ENCODE data around the gene TBX10. TPM values are rescaled to one million over a fixed set of nuclear protein-coding genes. Genes with fewer than 3 reads are reported as not detected.

TBX10 gene
- total and polyA plus RNA-seq, 4 donors, result 0.12 to 0.43 TPM; not detected in 2

DNA sequence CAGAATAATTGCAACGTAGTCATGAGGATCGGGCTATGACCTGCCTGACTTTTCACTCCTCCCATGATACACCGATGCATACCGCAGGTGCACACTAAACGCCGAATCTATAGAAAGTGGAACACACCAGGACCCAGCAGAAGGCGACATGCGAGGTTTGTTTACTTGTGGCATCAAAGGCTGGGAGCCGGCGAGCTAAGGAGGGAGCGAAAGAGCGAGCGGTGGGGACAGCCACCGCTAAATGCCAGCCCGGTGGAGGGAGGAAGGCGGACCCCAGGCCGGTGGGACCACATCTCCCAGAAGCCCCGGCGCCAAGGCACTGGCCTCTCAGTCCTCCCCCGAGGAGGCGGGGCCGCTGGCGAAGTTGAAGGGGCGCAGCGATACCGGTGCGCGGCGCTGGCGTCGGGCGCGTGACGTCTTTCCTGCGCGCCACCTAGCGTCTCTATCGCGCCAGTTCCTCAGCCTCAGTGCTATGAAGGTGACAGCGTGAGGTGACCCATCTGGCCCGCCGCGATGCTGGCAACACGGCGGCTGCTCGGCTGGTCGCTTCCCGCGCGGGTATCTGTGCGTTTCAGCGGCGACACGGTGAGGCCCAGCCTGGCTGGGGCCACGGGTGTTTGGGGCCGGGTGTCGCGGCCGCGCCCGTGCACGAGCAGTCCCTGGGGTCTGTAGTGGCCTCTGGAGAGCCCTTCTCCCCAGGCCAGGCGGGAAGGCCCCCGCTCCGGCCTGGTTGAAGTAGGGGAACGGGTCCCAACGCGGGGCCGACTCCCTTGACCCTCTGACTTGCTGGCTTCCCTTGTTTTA is 32.9 kb downstream of the TBX10 start, which contains the start of gene NDUFV1 (continued):
- TF ChIP-seq REST (IDR thresholded peaks at IDR 0.05) (peak; percentile 67), TAF1 (conservative IDR thresholded peaks at IDR 0.05) (no peak)

- no peak overlapping the region for H3K27ac ChIP-seq (ENCODE audit: low read depth in 1 of 2, low read length in 2 of 2)
- H3K9me3 ChIP-seq (ENCODE audit: control insufficient read depth in 4 of 4, low read length in 3 of 4), result no peaks in the 10 kb centered on the region
- TF ChIP-seq FOXA1 (IDR thresholded peaks at IDR 0.05) (no peak), RXRA (IDR thresholded peaks at IDR 0.05) (no peak), ATF3 (IDR thresholded peaks at IDR 0.05) (no peak), FOXA2 (IDR thresholded peaks at IDR 0.05) (no peak), HNF4G (IDR thresholded peaks at IDR 0.05) (no peak), YY1 (IDR thresholded peaks at IDR 0.05) (no peak), SP1 (IDR thresholded peaks at IDR 0.05) (no peak), NR2F2 (IDR thresholded peaks at IDR 0.05) (no peak), HNF4A (conservative IDR thresholded peaks at IDR 0.05) (no peak), REST (IDR thresholded peaks at IDR 0.05) (no peak), JUND (IDR thresholded peaks at IDR 0.05) (no peak), TAF1 (conservative IDR thresholded peaks at IDR 0.05) (no peak), EGR1 (IDR thresholded peaks at IDR 0.05; ENCODE audit: low read depth in 2 of 2) (no peak), RAD21 (IDR thresholded peaks at IDR 0.05) (no peak)
- TF ChIP-seq, protein P1, sequence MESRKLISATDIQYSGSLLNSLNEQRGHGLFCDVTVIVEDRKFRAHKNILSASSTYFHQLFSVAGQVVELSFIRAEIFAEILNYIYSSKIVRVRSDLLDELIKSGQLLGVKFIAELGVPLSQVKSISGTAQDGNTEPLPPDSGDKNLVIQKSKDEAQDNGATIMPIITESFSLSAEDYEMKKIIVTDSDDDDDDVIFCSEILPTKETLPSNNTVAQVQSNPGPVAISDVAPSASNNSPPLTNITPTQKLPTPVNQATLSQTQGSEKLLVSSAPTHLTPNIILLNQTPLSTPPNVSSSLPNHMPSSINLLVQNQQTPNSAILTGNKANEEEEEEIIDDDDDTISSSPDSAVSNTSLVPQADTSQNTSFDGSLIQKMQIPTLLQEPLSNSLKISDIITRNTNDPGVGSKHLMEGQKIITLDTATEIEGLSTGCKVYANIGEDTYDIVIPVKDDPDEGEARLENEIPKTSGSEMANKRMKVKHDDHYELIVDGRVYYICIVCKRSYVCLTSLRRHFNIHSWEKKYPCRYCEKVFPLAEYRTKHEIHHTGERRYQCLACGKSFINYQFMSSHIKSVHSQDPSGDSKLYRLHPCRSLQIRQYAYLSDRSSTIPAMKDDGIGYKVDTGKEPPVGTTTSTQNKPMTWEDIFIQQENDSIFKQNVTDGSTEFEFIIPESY (IDR thresholded peaks at IDR 0.05), result no peak
- TF ChIP-seq, protein P2, sequence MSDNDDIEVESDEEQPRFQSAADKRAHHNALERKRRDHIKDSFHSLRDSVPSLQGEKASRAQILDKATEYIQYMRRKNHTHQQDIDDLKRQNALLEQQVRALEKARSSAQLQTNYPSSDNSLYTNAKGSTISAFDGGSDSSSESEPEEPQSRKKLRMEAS (IDR thresholded peaks at IDR 0.05), result no peak
- TF ChIP-seq, protein P3, sequence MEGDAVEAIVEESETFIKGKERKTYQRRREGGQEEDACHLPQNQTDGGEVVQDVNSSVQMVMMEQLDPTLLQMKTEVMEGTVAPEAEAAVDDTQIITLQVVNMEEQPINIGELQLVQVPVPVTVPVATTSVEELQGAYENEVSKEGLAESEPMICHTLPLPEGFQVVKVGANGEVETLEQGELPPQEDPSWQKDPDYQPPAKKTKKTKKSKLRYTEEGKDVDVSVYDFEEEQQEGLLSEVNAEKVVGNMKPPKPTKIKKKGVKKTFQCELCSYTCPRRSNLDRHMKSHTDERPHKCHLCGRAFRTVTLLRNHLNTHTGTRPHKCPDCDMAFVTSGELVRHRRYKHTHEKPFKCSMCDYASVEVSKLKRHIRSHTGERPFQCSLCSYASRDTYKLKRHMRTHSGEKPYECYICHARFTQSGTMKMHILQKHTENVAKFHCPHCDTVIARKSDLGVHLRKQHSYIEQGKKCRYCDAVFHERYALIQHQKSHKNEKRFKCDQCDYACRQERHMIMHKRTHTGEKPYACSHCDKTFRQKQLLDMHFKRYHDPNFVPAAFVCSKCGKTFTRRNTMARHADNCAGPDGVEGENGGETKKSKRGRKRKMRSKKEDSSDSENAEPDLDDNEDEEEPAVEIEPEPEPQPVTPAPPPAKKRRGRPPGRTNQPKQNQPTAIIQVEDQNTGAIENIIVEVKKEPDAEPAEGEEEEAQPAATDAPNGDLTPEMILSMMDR (IDR thresholded peaks at IDR 0.05; ENCODE audit: low read depth, low read length, missing input control), result no peak
- peaks cover 10 to 24% (median 17%) of the 10 kb centered on the region in 4 donors for H3K4me1 ChIP-seq (ENCODE audit: control insufficient read depth in 4 of 4, insufficient read depth in 4 of 4, low read length in 3 of 4)
- H3K4me3 ChIP-seq (ENCODE audit: low read depth in 1 of 3, low read length in 3 of 3), result peak overlapping the region; percentile 86 to 93 (median 87)
- DNase-seq (ENCODE audit: low spot score), result no peak
- H3K27me3 ChIP-seq (ENCODE audit: control insufficient read depth in 4 of 4, insufficient read depth in 4 of 4, low read length in 3 of 4), result no peaks in the 10 kb centered on the region
- peak overlapping the region; percentile 23 to 62 for H3K9ac ChIP-seq (ENCODE audit: low read depth in 1 of 2, low read length in 2 of 2)
- peaks cover 5 to 19% (median 11%) of the 10 kb centered on the region in 4 donors for H3K36me3 ChIP-seq (ENCODE audit: control insufficient read depth in 4 of 4, insufficient read depth in 3 of 4, low read depth in 1 of 4, low read length in 3 of 4)
- WGBS, result 42% methylated on average over 17 of the region's 17 CpGs
These were observed 33.5 kb downstream of the TBX10 start for GRCh38 chr11:67606093-67606491.
